Kidney (tissue), 14 donors: ENCODE data around the gene TPST1. TPM values are rescaled to one million over a fixed set of nuclear protein-coding genes. Genes with fewer than 3 reads are reported as not detected.

Experiments
- DNase-seq, 5 donors: peaks; one replicate each; pipeline ENCODE4 v3.0.0-alpha.2; 2013 to 2020
- FAIRE-seq: peaks from 2 replicates; lab custom pipeline; 2012; peaks lifted over from hg19 to GRCh38; lab: Jason Lieb, UNC
- H3K27ac ChIP-seq, 2 donors: one replicate each; pipeline ENCODE4 v1.7.0; 2013; ENCODE audit warnings: low read depth in 2 of 2, low read length in 2 of 2, inconsistent platforms in 1 of 2
- H3K27me3 ChIP-seq: one replicate; pipeline ENCODE4 v1.7.1; 2013; ENCODE audit warnings: low read length, inconsistent platforms; ENCODE audit not compliant: control insufficient read depth, insufficient read depth
- H3K36me3 ChIP-seq, 3 donors: one replicate each; pipeline versions ENCODE4 v1.7.0 to v1.7.1; 2013; ENCODE audit warnings: low read length in 3 of 3, control low read depth in 1 of 3, inconsistent platforms in 1 of 3; ENCODE audit not compliant: insufficient read depth in 3 of 3, control insufficient read depth in 2 of 3
- H3K4me1 ChIP-seq, 3 donors: one replicate each; pipeline versions ENCODE4 v1.7.0 to v1.7.1; 2013; ENCODE audit warnings: low read length in 3 of 3, inconsistent platforms in 1 of 3, low read depth in 1 of 3; ENCODE audit not compliant: control insufficient read depth in 2 of 3, insufficient read depth in 2 of 3
- H3K4me3 ChIP-seq, 3 donors: one replicate each; pipeline versions ENCODE4 v1.7.0 to v1.8.1; 2013; ENCODE audit warnings: low read length in 3 of 3, control low read depth in 1 of 3, inconsistent platforms in 1 of 3
- H3K9ac ChIP-seq, 3 donors: one replicate each; pipeline versions ENCODE4 v1.7.0 to v1.7.1; 2013; ENCODE audit warnings: low read length in 3 of 3, control low read depth in 1 of 3, inconsistent platforms in 1 of 3
- H3K9me3 ChIP-seq, 3 donors: one replicate each; pipeline versions ENCODE4 v1.7.0 to v1.7.1; 2013; ENCODE audit warnings: low read length in 3 of 3, control low read depth in 1 of 3, inconsistent platforms in 1 of 3; ENCODE audit not compliant: control insufficient read depth in 2 of 3, insufficient read depth in 1 of 3
- CTCF ChIP-seq: IDR thresholded peaks from 3 replicates; pipeline ENCODE4 v1.5.1; 2012; ENCODE audit warnings: mild to moderate bottlenecking, moderate library complexity, borderline replicate concordance; ENCODE audit not compliant: insufficient read depth; ENCODE audit errors: extremely low read depth
- intact Hi-C: fragments of 100-400 bp; cut with DNase I; formaldehyde crosslinking; loops from one replicate; pipeline ENCODE4 v1.11.1; 2022
- polyA plus RNA-seq: library from polyadenylated mRNA; stranded (reverse); fragments of 350-450 nt; fragmentation: Illumina TruSeq; extraction: RNeasy Lipid Tissue Mini Kit (QIAGEN cat#74804); gene quantifications from one replicate; pipeline ENCODE4 v1.2.3, GENCODE V29; 2014; ENCODE audit warnings: low read depth, low replicate concordance; ENCODE audit not compliant: insufficient read depth
- total RNA-seq: library from RNA; stranded (reverse); fragmentation: NEBNext Ultra II Directional; extraction: Animal tissue kit (Norgen Biotek cat#: 25700); gene quantifications from one replicate; pipeline ENCODE4 v1.2.1, GENCODE V29; 2021
- donor health status: control.
- donor health status: control.
- donor health status: control.
- donor health status: control.
- donor health status: control.
- donor health status: DM: yes; HTN: yes; CAD: no.
- donor health status: Normal renal cell carcinoma (clear cell type).

Gene TPST1
- total and polyA plus RNA-seq, 2 donors from 2014 or later = 23.6 to 35.7 TPM

- Histone ChIP-seq H3K27ac (no peak overlapping the region), H3K36me3 (no peaks in the 10 kb centered on the region), H3K27me3 (no peaks in the 10 kb centered on the region), H3K9ac (no peak overlapping the region), H3K4me1 (no peaks in the 10 kb centered on the region), H3K4me3 (no peak overlapping the region), H3K9me3 (no peaks in the 10 kb centered on the region)
- no peak for TF ChIP-seq CTCF
- DNase-seq = no peak
- no peak for FAIRE-seq
- intact Hi-C loops = no loop called here
Observed at GRCh38 chr7:66185680-66186187, 19.4 kb upstream of the TPST1 start.

GRCh38 chr7:66186991-66187390 lies 18.1 kb upstream of the TPST1 start:
- intact Hi-C loops = no loop called here
- Histone ChIP-seq H3K27ac (no peak overlapping the region), H3K9ac (no peak overlapping the region), H3K27me3 (no peaks in the 10 kb centered on the region), H3K36me3 (no peaks in the 10 kb centered on the region), H3K4me3 (no peak overlapping the region), H3K4me1 (no peaks in the 10 kb centered on the region), H3K9me3 (no peaks in the 10 kb centered on the region)
- no peak for TF ChIP-seq CTCF
- FAIRE-seq (no peak), DNase-seq (no peak)

- no peak overlapping the region for H3K27ac ChIP-seq
- no peaks in the 10 kb centered on the region for H3K36me3 ChIP-seq
- H3K4me1 ChIP-seq = no peaks in the 10 kb centered on the region
- intact Hi-C loops = no loop called here
- H3K27me3 ChIP-seq = no peaks in the 10 kb centered on the region
- no peak overlapping the region for H3K9ac ChIP-seq
- DNase-seq (peak in 1 of 5 donors; percentile 8), FAIRE-seq (no peak)
- H3K9me3 ChIP-seq = no peaks in the 10 kb centered on the region
- H3K4me3 ChIP-seq = no peak overlapping the region
- no peak for TF ChIP-seq CTCF
Observed at GRCh38 chr7:66187905-66188304, 17.2 kb upstream of the TPST1 start.

GRCh38 chr7:66188645-66189044 lies 16.5 kb upstream of the TPST1 start:
- TF ChIP-seq CTCF = no peak
- H3K27me3 ChIP-seq = no peaks in the 10 kb centered on the region
- no peaks in the 10 kb centered on the region for H3K36me3 ChIP-seq
- DNase-seq (no peak), FAIRE-seq (no peak)
- H3K4me3 ChIP-seq = no peak overlapping the region
- no peak overlapping the region for H3K27ac ChIP-seq
- H3K9me3 ChIP-seq = no peaks in the 10 kb centered on the region
- intact Hi-C loops = no loop called here
- no peaks in the 10 kb centered on the region for H3K4me1 ChIP-seq
- no peak overlapping the region for H3K9ac ChIP-seq
